ENCODE measurements around the gene LPAR3. TPM values are rescaled to one million over a fixed set of nuclear protein-coding genes. Genes with fewer than 3 reads are reported as not detected.

Gene LPAR3
- total RNA-seq, 1 donor = 0.27 TPM

DNA sequence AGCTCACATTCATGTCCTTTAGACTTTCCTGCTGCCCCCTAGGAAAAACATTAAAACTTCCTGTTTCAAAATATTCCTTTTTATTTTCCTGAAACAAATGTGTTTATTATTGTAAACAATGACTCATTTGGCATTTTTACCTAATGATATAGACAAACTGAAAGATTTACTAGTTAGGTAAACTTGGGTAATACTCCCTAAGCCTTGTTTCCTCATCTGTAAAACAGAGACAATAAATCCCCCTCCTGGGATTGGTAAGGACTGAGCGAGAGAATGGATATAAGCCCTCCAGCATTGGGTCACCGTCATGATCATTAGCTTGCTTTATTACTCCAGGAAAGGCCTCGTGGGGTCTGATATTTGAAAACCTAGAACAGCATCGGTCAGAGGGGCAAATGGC, 59.8 kb downstream of the LPAR3 start:
- DNase-seq (ENCODE audit: low read depth in 2 of 3, low spot score in 2 of 3) = no peak

DNA sequence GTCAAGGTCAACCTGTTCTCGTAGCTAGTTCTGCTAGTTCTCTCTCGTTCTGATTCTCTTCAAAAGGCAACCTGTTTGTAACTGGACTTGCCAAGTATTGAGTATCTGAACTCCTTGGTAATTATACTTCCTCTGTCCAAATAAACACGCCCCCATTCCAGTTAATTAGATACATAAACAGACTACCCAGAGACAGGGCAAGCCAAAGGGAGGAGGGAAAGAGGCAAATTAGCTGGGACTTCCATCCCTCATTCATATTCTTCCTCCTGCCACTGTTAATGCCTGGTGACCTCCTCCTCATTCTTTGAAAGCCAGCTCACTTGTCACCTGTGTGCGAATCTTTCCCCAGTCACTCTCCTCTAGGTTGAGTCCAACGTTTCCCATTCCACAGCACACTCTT, 62.9 kb downstream of the LPAR3 start:
- no peak for DNase-seq (ENCODE audit: low read depth in 2 of 3, low spot score in 2 of 3)

- DNase-seq (ENCODE audit: low read depth in 2 of 3, low spot score in 2 of 3) = no peak
Measured at GRCh38 chr1:84827976-84828375, 65.0 kb downstream of the LPAR3 start.

DNA sequence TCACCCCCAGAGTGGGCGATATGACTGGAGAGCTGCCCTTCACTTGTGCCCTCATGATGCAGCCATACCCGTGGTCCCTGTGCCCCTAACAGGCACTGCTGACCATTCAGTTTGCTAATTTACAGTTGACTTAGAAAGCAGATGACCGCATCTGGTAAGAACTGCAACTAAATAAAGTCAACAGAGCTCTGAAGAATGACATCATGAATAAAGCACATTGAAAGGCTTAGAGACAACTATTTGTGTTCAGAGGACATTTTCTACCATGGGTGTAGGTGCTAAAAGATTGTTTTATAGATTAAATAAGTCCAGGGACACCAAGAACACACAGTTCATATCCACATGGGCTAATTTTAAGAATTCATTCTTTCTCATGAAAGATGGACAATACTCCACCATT, 65.5 kb downstream of the LPAR3 start:
- DNase-seq (ENCODE audit: low read depth in 2 of 3, low spot score in 2 of 3) = no peak

DNA sequence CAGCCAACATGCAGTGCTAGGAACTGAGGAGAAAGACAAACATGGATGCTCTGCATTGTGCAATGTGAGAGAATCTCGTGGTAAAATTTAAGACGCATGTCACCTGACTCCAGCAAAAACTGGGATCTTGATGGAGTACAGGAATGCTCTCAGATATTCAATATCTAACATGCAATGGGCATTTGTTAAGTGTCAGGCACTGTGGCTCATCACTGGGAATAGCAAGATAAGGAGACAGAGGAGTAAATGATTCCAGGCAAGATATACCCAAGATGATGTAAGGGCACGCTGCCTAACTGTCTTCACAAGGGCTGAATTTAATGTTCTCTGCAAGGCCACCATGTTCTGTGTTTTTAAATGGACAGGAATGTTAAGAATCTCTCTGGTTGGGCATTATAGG, 67.8 kb downstream of the LPAR3 start:
- DNase-seq (ENCODE audit: low read depth in 2 of 3, low spot score in 2 of 3) = no peak

- DNase-seq (ENCODE audit: low read depth in 2 of 3, low spot score in 2 of 3) = no peak
Measured at GRCh38 chr1:84823991-84824390, 69.0 kb downstream of the LPAR3 start.

GRCh38 chr1:84823511-84823910, 69.5 kb downstream of the LPAR3 start:
- no peak for DNase-seq (ENCODE audit: low read depth in 2 of 3, low spot score in 2 of 3)

DNA sequence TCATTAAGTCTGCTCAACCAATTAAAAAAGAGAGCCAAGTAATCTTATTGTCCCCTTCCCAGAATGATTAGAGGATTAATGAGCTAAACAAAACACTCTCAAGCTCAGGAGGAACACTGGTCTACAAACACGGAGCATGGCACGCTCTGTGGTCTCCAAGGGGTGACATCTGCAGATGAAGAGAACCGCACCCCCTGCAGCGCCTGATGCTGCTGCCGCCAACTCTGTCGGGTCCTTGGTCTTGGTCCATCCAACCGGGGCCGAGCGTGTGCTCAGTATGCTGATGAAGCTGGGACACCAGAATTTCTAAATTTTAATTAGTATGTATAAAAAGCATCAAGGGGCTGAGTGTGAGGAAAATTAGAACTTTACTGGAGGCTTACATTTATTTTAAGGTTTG, 82.7 kb downstream of the LPAR3 start:
- DNase-seq (ENCODE audit: low read depth in 2 of 3, low spot score in 2 of 3) = no peak

GRCh38 chr1:84809023-84809422, 84.0 kb downstream of the LPAR3 start:
- no peak for DNase-seq (ENCODE audit: low read depth in 2 of 3, low spot score in 2 of 3)

DNA sequence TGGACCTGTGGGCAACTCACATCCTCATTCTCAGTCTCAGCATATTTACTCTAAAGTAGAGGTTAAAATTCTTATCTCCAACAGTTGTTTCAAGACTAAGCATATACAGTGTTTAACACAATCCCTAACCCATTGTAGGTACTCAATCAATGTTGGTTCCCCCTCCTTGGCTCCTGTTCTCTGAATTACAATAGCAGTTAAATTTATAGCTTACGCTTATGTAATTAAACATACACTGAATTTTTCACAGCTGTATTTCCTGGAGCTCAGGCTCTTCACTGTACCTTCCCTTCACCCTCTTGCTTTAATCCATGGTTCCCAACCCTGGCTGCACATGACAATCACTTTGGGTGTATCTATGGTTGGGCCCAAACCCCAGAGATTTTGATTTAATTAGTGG, 89.4 kb downstream of the LPAR3 start:
- DNase-seq (ENCODE audit: low read depth in 2 of 3, low spot score in 2 of 3) = no peak

GRCh38 chr1:84802567-84803232, 90.3 kb downstream of the LPAR3 start:
- no peak for DNase-seq (ENCODE audit: low read depth in 2 of 3, low spot score in 2 of 3)

GRCh38 chr1:84800090-84801073, 92.6 kb downstream of the LPAR3 start:
- no peak for DNase-seq (ENCODE audit: low read depth in 2 of 3, low spot score in 2 of 3)

- DNase-seq (ENCODE audit: low read depth in 2 of 3, low spot score in 2 of 3) = no peak
Measured at GRCh38 chr1:84797603-84798002, 95.4 kb downstream of the LPAR3 start.

- DNase-seq (ENCODE audit: low read depth in 2 of 3, low spot score in 2 of 3) = no peak
Measured at GRCh38 chr1:84795966-84796600, 96.9 kb downstream of the LPAR3 start.

DNA sequence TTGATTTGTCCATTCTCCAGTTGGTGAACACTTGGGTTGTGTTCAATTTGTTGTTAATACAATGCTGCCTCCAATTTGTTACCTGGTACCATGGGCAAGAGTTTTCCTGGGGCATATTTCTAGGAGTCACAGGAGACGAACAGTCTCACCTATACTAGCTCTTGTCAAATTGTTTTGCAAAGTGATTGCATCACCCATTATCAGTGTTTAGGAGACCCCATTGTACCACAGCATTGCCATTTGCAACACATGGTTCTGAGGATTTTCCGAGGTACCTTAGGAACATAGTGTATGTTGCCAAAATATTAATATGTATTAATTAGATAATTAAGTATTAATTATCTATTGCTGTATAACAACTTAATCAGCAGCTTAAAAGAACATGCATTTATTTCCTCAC, 97.8 kb downstream of the LPAR3 start:
- no peak for DNase-seq (ENCODE audit: low read depth in 2 of 3, low spot score in 2 of 3)

GRCh38 chr1:84792421-84792820, 100.6 kb downstream of the LPAR3 start:
- no peak for DNase-seq (ENCODE audit: low read depth in 2 of 3, low spot score in 2 of 3)

DNA sequence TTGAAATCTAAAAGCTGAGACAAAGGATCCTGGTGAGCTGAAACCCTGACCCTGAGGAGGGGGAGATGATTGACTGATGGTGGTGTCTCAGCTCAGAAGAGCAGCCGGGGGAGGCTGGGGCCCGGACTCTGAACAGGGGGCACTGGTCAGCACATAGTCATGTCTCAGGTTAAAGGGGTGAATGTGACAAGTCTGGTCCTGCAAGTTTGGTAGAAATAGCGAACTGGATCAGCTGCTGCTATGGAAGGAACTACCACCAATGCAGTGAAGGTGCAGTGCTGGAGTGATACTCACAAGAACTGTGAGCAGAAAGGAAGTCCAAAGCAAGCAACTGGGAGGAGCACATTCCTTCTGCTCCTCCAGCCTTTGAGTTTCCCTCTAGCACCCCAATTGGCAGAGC, 104.0 kb downstream of the LPAR3 start:
- DNase-seq (ENCODE audit: low read depth in 2 of 3, low spot score in 2 of 3) = no peak

GRCh38 chr1:84785271-84786036, 107.6 kb downstream of the LPAR3 start:
- DNase-seq (ENCODE audit: low read depth in 2 of 3, low spot score in 2 of 3) = no peak

DNA sequence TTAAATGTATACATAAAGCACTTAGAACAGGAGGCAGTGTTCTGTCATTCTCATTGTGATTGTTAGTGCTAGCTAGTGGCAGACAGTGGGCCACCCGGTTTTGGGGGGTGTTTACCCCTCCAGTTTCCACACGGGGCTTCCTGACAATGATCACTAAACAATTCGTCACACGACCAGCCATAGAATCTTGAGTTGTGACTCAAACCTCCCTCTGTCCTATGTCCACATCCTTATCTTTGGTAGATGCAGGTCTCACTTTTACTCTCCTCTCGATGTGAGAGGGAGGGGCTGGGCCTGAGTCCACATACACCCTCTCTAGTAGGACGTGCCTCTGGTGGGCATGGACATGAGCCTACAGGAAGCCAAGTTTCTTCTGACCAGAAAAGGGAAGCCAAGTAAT, 110.1 kb downstream of the LPAR3 start:
- no peak for DNase-seq (ENCODE audit: low read depth in 2 of 3, low spot score in 2 of 3)

- DNase-seq (ENCODE audit: low read depth in 2 of 3, low spot score in 2 of 3) = peak; percentile 48 to 70 (median 49)
Measured at GRCh38 chr1:84781946-84782771, 110.8 kb downstream of the LPAR3 start.
